ENCODE results near the gene PPP1R9A.

The PPP1R9A gene

DNA sequence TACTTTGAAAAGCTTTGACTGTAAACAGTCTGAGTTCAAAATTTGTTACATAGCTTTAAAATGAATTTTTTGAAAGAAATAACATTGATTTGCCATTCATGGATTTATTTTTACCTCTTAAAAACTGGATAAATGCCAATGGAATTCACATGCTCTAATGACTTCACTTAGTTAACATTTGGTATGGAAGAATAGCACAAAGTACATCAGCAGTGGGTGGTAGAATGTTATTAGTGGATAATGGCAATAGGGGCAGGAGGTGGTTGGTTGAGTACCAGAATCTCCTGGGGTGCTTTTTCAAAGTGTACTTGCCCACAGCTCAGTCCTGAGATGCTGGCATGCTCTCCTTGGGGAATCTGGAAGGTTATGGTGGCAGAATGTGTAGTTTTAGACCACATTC, 4.7 kb downstream of the PPP1R9A start:
- no peak for DNase-seq

DNA sequence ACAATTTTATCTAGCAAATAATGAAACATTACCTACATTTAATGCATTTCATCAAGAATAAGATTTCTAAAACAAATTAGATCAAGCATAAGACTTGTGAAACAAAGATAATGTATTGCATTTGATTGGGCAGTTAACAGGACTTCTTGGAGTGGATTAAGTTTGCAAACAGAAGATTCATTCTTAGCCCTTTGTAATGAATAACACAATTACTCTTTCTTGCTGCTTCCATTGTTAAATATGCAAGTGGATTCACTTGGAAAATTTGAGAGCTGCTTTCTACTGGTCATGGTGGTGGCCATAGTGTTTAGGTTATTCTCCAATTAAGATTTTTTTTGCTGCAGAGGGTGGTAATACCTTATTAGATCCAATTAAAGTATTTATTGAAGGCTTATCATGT, 6.0 kb downstream of the PPP1R9A start:
- no peak for DNase-seq

- DNase-seq = no peak
Observed at GRCh38 chr7:94921911-94922310, 14.5 kb downstream of the PPP1R9A start.

GRCh38 chr7:94922457-94922856, 15.1 kb downstream of the PPP1R9A start:
- DNase-seq = no peak

DNA sequence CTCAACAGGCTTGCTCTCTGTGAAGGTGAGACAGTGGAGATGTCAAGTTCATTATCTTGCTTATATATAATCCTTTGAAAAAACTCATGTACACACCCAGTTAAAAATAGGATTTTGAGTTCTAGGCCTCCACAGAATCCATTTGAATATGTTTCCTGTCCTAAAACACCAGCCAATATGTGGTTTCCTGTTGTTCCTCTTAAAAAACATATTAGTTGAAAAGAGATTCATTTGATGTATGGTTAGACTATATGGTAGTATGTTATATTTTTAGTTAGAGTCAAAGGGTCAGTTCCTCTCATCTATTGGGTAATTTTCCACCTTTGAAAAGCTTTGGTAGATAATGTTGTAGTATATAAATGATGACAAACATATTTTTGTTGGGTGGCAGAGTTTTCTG, 16.0 kb downstream of the PPP1R9A start:
- DNase-seq = no peak

GRCh38 chr7:94928168-94928707, 20.8 kb downstream of the PPP1R9A start:
- no peak for DNase-seq

DNA sequence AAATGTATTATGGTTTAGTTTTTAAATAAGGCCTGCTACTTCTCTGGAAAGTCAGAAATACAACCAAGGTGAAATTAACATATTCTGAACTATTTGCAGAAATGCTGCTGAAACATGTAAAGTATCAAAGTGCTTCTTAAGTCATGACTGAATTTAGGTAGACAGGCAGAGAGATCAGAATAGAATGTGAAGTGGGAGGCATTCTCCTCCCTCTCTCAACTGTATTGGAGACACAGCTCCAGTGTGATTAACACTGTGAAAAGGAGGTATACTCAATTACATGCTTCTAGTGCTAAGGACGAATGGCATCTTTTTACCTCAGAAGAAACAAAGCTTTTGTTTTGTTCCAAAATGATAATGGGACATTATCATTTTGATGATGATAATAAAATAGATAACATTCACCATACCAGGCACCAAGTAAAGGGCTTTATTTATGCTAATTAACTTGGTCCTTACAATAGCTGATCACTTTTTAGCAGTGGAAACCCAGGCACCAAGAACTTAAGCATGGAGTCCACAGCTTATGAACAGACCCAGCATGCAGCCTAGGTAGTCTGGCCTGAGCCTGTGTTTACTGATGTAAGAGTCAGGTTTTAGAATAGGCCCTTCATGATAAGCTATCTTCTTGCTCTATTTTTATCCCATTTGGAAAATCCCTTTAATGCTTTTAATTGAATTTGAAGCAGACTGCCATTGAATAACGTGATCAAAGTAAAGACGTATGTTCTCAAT, 26.0 kb downstream of the PPP1R9A start:
- DNase-seq = no peak

GRCh38 chr7:94939395-94939794, 32.0 kb downstream of the PPP1R9A start:
- no peak for DNase-seq

DNA sequence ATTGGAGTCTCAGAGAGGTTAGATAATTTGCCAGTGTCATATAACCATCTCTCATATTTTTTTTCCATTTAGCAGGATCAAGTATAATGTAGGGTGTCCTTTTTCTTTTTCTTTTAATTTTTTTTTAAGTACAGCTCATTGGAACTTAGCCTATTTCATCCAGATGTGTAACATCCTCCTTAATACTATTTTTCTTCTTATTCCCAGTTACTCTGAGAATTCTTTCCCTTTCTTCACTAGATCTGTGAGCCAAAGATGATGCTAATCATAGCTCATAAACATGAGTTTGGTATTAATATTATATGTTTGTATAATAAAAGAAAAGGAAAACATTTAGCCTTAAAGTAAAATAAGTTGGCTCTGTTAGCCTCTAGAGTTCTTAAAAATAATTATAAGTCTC, 32.8 kb downstream of the PPP1R9A start:
- DNase-seq = no peak

DNA sequence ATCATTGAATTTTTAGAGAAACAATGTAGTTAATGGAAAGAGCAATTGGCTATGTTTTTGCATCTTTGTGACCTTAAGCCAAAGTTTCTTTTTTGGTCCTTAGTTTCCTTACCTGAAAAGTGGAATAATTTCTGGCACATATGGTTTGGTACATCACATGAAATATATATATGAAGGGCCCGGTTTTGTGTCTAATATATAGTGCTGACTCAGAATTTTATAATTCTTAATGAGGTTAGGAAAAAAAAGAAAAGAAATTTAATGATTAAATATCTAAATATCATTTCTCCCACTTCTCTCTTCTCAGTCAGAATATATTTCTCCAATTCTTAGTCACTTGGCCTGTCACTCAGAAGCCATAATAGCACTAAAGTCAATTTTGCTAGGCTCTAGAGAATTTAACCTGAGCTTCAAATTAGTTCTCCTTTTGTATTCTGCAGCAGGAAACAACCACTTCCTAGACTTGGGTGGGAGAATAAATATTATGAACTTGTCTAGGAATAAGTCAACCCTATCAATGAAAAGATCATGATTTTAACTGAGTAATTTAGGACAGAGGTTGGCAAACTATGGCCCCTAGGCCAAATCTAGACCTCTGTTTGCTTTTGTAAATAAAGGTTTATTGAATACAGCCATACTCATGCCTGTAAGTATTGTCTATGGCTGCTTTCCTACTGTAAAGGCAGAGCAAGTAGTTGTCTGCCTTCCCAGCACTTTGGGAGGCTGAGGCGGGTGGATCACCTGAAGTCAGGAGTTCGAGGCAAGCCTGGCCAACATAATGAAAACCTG, 34.6 kb downstream of the PPP1R9A start:
- DNase-seq = no peak

DNA sequence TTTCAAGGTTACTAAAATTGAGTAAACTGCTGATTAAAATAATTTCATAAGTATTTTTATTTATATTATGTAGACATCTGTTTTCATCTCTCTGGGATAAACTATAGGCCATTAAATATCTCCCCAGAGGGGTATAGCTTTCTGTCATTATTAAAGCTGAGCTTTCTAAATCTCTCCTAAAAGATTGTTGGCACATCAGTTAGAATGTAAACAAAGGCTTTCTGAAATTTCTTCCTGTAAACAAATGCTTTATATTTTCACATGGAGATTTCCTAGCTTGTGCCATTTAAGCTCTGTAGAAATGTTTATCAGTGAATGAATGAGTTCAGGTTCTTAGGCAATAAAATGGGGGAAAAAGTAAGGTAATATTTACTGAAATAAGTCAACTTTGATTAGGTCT, 35.7 kb downstream of the PPP1R9A start:
- DNase-seq = no peak

DNA sequence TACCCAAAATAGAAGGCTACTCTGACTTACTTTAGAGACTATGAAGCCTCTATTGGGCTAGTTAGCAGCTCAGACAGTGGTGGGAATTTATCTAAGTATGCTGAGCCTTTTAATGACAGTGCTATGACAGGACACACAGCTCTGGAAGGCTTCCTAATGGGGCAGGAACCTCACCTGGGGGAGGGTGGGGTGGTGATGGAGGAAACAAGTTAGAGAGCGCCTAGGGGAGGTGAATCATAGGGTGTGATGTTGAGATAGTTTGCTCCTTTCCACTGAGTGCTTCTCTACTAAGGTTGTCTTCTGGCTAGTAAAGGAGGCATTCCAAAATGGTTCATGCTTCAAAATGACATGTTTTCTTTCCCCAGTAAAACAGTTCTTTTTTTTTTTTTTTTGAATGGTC, 42.1 kb downstream of the PPP1R9A start:
- no peak for DNase-seq

DNA sequence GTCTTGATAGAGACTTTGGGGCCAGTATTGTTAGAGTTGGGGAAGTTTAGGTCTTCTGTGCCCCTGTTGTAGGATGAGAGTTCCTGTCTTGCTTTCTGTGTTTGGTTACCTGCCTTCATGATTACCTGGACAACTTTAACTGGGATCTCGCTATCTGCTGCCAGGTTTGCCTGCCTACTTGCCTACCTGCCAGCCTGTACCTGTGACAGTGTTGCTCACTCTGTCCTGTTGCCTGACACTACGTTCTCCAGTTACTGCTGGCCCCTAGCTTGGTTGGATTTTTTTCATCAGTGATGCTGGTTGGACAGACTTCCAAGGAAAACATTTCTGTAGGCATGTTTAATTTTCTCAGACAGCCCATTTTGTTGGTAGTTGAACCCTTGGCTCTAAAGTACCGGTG, 48.4 kb downstream of the PPP1R9A start:
- no peak for DNase-seq

DNA sequence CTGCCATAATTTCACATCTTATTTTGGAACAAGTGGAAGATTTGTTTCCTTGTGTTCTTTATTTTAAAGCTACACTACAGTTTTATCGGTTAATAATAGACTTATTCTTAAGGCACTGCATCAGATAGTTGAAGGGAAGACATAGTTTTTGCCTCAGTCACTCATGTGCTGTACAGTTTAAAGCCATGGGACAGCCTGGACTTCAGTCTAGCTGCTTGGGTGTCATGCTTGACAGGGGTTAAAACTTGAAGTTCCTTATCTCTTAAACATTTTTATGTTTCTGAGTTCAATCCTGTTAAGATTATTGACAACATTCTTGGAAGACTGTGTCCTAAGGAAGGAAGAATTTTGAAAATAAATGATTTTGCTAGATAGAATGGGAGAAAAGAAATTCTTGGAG, 49.7 kb downstream of the PPP1R9A start:
- DNase-seq = no peak

DNA sequence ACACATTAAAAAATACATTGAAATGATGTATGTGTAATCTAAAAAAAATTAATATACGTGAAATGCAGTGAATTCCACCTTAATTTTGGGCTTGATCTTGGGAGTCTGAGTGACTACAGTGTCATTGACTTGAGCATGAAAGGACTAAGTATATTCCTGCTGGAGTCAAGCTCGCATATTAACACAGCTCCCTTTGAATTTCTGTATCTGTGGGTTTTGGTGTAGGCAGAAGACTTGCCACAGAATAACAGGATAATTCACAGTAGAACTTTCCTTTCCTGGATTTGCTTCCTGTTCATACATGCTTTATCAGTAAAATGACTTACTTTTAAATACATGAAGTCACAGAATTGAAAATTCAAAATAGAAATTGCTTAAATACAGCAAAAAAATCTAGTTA, 55.3 kb downstream of the PPP1R9A start:
- DNase-seq = no peak

- no peak for DNase-seq
Observed at GRCh38 chr7:94969434-94970084, 62.2 kb downstream of the PPP1R9A start.

DNA sequence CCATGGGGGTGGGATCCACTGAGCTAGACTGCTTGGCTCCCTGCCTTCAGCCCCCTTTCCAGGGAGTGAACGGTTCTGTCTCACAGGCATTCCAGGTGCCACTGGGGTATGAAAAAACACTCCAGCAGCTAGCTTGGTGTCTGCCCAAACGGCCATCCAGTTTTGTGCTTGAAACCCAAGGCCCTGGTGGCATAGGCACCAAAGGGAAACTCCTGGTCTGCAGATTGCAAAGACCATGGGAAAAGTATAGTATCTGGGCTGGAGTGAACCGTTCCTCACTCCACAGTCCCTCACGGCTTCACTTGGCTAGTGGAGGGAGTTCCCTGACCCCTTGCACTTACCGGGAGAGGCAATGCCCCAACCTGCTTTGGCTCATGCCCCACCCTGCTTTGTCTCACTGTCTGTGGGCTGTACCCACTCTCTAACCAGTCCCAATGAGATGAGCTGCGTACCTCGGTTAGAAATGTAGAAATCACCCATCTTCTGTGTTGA, 62.7 kb downstream of the PPP1R9A start:
- no peak for DNase-seq

- DNase-seq = no peak
Observed at GRCh38 chr7:94971051-94971867, 63.9 kb downstream of the PPP1R9A start.

DNA sequence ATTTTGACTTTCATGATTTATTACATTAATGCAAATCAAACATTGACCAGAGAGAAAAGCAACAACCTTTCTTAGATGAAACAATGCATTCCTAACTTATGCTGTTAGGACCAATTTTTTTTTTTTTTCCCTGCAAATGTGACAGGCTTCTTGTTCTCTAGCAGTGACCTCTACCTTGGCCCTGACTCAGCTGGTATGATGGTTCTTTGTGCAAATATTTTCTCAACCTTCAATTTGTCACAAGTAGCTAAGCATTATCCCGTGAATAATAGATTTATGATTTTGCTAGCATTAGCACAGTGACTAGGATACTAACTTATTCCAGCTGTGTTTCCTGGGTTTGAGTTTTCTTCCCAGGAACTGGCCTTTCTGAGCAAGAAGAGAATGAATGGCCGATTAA, 64.9 kb downstream of the PPP1R9A start:
- DNase-seq = no peak

DNA sequence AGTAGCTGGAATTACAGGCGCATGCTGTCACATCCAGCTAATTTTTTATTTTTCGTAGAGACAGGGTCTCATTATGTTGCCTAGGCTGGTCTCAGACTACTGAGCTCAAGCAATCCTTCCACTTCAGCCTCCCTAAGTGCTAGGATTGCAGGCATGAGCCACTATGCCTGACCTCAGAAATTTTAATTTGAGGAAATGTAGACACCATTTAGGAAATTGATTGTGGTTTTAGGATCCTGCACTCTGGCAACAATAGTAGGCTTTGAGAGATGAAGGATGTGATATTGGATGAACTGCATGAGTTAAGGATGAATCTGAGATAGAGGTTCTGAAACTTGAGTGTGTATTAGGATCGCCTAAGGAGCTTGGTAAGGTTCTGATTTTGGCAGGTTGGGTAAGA, 66.5 kb downstream of the PPP1R9A start:
- DNase-seq = no peak

DNA sequence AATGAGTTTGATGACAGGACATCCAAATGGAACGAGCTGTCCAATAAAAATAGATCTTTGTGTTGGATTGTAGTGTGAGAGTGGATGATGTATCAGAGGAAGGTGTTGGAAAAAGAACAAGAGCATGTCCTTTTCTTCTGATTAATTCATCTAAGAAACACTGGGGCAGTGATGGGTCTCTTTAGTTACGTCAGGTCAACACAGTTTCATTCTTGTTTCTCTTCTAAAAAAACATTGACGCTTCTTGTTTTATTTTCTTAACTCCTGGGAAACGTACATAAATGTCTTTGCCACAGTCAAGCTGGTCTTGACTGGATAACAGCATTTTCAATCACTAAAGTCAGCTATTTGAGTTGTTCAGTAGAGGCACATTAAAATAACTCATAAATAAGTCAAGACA, 67.0 kb downstream of the PPP1R9A start:
- DNase-seq = no peak

- no peak for DNase-seq
Observed at GRCh38 chr7:94975336-94975735, 67.9 kb downstream of the PPP1R9A start.
